Measurements from ENCODE around the gene TTC21A. TPM values are rescaled to one million over a fixed set of nuclear protein-coding genes. Genes with fewer than 3 reads are reported as not detected.

TTC21A gene
- total RNA-seq, 1 experiment from 2014 or later = 1.7 TPM

- H4K91ac ChIP-seq (ENCODE audit: insufficient read length, low read depth, low read length) = no peak overlapping the region
- H2AK5ac ChIP-seq (ENCODE audit: insufficient read length, low read length) = no peak overlapping the region
- no peak for TF ChIP-seq CTCF (conservative IDR thresholded peaks at IDR 0.05)
- H3K18ac ChIP-seq (ENCODE audit: insufficient read length, low read depth, low read length) = no peak overlapping the region
- no peak overlapping the region for H2BK15ac ChIP-seq (ENCODE audit: low read depth, low read length)
- no peak overlapping the region for H3K56ac ChIP-seq (ENCODE audit: insufficient read length, low read depth, low read length)
- no peaks in the 10 kb centered on the region for H3K27me3 ChIP-seq (ENCODE audit: insufficient read depth, low read length)
- H3K79me2 ChIP-seq (ENCODE audit: insufficient read depth, low read length) = no peaks in the 10 kb centered on the region
- no peaks in the 10 kb centered on the region for H3K9me3 ChIP-seq (ENCODE audit: control insufficient read depth, low read depth, low read length)
- H3K23me2 ChIP-seq (ENCODE audit: insufficient read length, low read depth, low read length, poor library complexity, severe bottlenecking) = no peaks in the 10 kb centered on the region
- H2BK20ac ChIP-seq (ENCODE audit: low read depth, low read length, poor library complexity, severe bottlenecking) = no peak overlapping the region
- H4K5ac ChIP-seq (ENCODE audit: insufficient read length, low read depth, low read length) = no peak overlapping the region
- no peak overlapping the region for H4K8ac ChIP-seq (replicated peaks; ENCODE audit: insufficient read length, low read depth, low read length)
- no peak overlapping the region for H3K27ac ChIP-seq (ENCODE audit: insufficient read length, low read depth, low read length)
- Mint-ChIP-seq H3K4me3 (no peak overlapping the region), H3K36me3 (ENCODE audit: insufficient read depth in 1 of 3, low read depth in 3 of 3) (no peaks in the 10 kb centered on the region), H3K27me3 (ENCODE audit: low read depth) (no peaks in the 10 kb centered on the region), H3K27ac (no peak overlapping the region), H3K9me3 (no peaks in the 10 kb centered on the region), H3K4me1 (peaks cover 2 to 5% of the 10 kb centered on the region in 2 experiments; a peak in 1 of 4 replicates)
- H3K9ac ChIP-seq (ENCODE audit: extremely low read depth, insufficient read length, low read length) = no peak overlapping the region
- H2BK120ac ChIP-seq (ENCODE audit: low read depth, low read length, poor library complexity, severe bottlenecking) = no peak overlapping the region
- no peak overlapping the region for H3T11ph ChIP-seq (ENCODE audit: low read length)
- H3K4me1 ChIP-seq (ENCODE audit: insufficient read depth, low read length) = no peaks in the 10 kb centered on the region
- DNase-seq = no peak
- H2AFZ ChIP-seq (ENCODE audit: low read length) = no peak overlapping the region
- H3K4me2 ChIP-seq (ENCODE audit: insufficient read depth, insufficient read length, low read length) = no peak overlapping the region
- H3K23ac ChIP-seq (ENCODE audit: insufficient read length, low read depth, low read length) = no peak overlapping the region
- WGBS (ENCODE audit: extremely low coverage, insufficient read length, low lambda C conversion rate) = no CpG with 5 or more reads among the region's 7 CpGs
- H3K79me1 ChIP-seq (ENCODE audit: insufficient read depth, low read depth, low read length, poor library complexity, severe bottlenecking) = no peaks in the 10 kb centered on the region
- H2BK12ac ChIP-seq (ENCODE audit: insufficient read length, low read depth, low read length) = no peak overlapping the region
- H4K20me1 ChIP-seq (ENCODE audit: control insufficient read depth, insufficient read depth, insufficient read length) = no peaks in the 10 kb centered on the region
- H3K4ac ChIP-seq (ENCODE audit: low read depth, low read length) = no peak overlapping the region
- no peak overlapping the region; the same call in 1 of the 2 replicates for H3K14ac ChIP-seq (ENCODE audit: insufficient read depth, low read length)
- H2BK5ac ChIP-seq (ENCODE audit: insufficient read length, low read length) = no peak overlapping the region
Observed at GRCh38 chr3:39134305-39134704, 26.8 kb downstream of the TTC21A start.
